ENCODE data around the gene MSI2. TPM values are rescaled to one million over a fixed set of nuclear protein-coding genes. Genes with fewer than 3 reads are reported as not detected.

Gene MSI2
- total and polyA plus RNA-seq, 9 of the 15 experiments (the other 6 are each of a cell fraction or from before 2014, with no cell fraction given): 4.6 to 61.8 (median 42.4) TPM

- no peak for TF ChIP-seq ZBTB11 (CRISPR knock-in tag; IDR thresholded peaks at IDR 0.05)
- TF ChIP-seq ZBTB9 (CRISPR knock-in tag; IDR thresholded peaks at IDR 0.05): no peak
- TF ChIP-seq ZNF511 (CRISPR knock-in tag; IDR thresholded peaks at IDR 0.05): no peak
- TF ChIP-seq TAF1 (IDR thresholded peaks at IDR 0.05; ENCODE audit: control insufficient read depth, extremely low read depth, insufficient read depth, low read length, severe bottlenecking): no peak
- no peak for TF ChIP-seq NELFE (IDR thresholded peaks at IDR 0.05; ENCODE audit: insufficient read depth, insufficient read length)
- TF ChIP-seq CHD4 (IDR thresholded peaks at IDR 0.05; ENCODE audit: insufficient read depth, insufficient replicate concordance, low read depth, low read length, poor library complexity, severe bottlenecking): no peak
- TF ChIP-seq COPS2 (conservative IDR thresholded peaks at IDR 0.05): no peak
These were observed 60.8 kb downstream of the MSI2 start (continued) for GRCh38 chr17:57317079-57317478.

Measured in K562 (cell line).